ENCODE measurements around the gene P3R3URF. TPM values are rescaled to one million over a fixed set of nuclear protein-coding genes. Genes with fewer than 3 reads are reported as not detected.

P3R3URF gene
- total and polyA plus RNA-seq, 9 of the 15 experiments (the other 6 are each of a cell fraction or from before 2014, with no cell fraction given) = not detected

GRCh38 chr1:46204406-46204742 lies 28.1 kb upstream of the P3R3URF start:
- intact Hi-C loops (cut with micrococcal nuclease) (no loop called here), in situ Hi-C loops (cut with MboI) (no loop called here)
- Histone ChIP-seq H3K27ac (ENCODE audit: extremely low read depth, low read depth, low read length) (no peak overlapping the region), H4K20me1 (replicated peaks; ENCODE audit: control insufficient read depth, insufficient read depth, low read length) (no peaks in the 10 kb centered on the region), H2AFZ (ENCODE audit: low read depth, low read length) (no peak overlapping the region), H3K36me3 (ENCODE audit: control insufficient read depth, insufficient read depth, low read length) (no peaks in the 10 kb centered on the region), H3K9me3 (replicated peaks; ENCODE audit: control insufficient read depth, insufficient read depth, low read depth, low read length) (no peaks in the 10 kb centered on the region), H3K4me2 (ENCODE audit: insufficient read depth, low read length) (no peak overlapping the region), H3K79me2 (ENCODE audit: control insufficient read depth, insufficient read depth, low read length) (no peaks in the 10 kb centered on the region), H3K9me1 (ENCODE audit: control insufficient read depth, insufficient read depth, low read length) (no peaks in the 10 kb centered on the region), H3K9ac (ENCODE audit: insufficient read depth in 1 of 2, low read depth in 2 of 2, low read length in 2 of 2) (peak overlapping the region in 1 of 2 experiments; percentile 36; a peak in 1 of 4 replicates), H3K27me3 (ENCODE audit: control insufficient read depth in 2 of 2, insufficient read depth in 2 of 2, low read length in 2 of 2) (no peaks in the 10 kb centered on the region), H3K4me3 (no peak overlapping the region), H3K4me1 (replicated peaks in 1 of 2; ENCODE audit: control insufficient read depth in 2 of 2, insufficient read depth in 2 of 2, low read length in 2 of 2) (peaks cover 12 to 25% of the 10 kb centered on the region in 2 experiments)
- DNase-seq (ENCODE audit: extremely low read depth in 1 of 4, low spot score in 3 of 4) = no peak
- CTCF ChIA-PET (ENCODE audit: low intra/inter-chr PET ratio) = no interaction called here
- BruUV-seq (replicated peaks) = no TSS peak
- TF ChIP-seq ZNF699 (CRISPR knock-in tag; IDR thresholded peaks at IDR 0.05; ENCODE audit: insufficient replicate concordance) (no peak), HES1 (IDR thresholded peaks at IDR 0.05; ENCODE audit: low read depth) (no peak), SMAD4 (CRISPR knock-in tag; conservative IDR thresholded peaks at IDR 0.05) (no peak), FUS (optimal IDR thresholded peaks at IDR 0.05; ENCODE audit: low read depth, low read length) (no peak), POLR2H (tag; IDR thresholded peaks at IDR 0.05; ENCODE audit: low read depth) (no peak), CCNT2 (IDR thresholded peaks at IDR 0.05; ENCODE audit: borderline replicate concordance, extremely low read depth, insufficient read length, low read depth, low read length) (no peak), TOE1 (IDR thresholded peaks at IDR 0.05; ENCODE audit: borderline replicate concordance) (no peak), TOE1 (CRISPR knock-in tag; IDR thresholded peaks at IDR 0.05; ENCODE audit: borderline replicate concordance, low read depth) (no peak), ZNF561 (CRISPR knock-in tag; conservative IDR thresholded peaks at IDR 0.05) (no peak), ZNF316 (IDR thresholded peaks at IDR 0.05) (no peak), PML (IDR thresholded peaks at IDR 0.05; ENCODE audit: low read length) (no peak), RFX1 (IDR thresholded peaks at IDR 0.05) (no peak), ZBTB17 (CRISPR knock-in tag; IDR thresholded peaks at IDR 0.05) (no peak), CBX2 (IDR thresholded peaks at IDR 0.05; ENCODE audit: insufficient read depth, low read length, poor library complexity, severe bottlenecking) (no peak), L3MBTL2 (IDR thresholded peaks at IDR 0.05) (no peak), NBN (IDR thresholded peaks at IDR 0.05; ENCODE audit: low read depth) (no peak), AFF4 (CRISPR knock-in tag; IDR thresholded peaks at IDR 0.05) (no peak), SIX5 (IDR thresholded peaks at IDR 0.05; ENCODE audit: borderline replicate concordance in 1 of 2, insufficient read depth in 1 of 2, low read depth in 1 of 2, low read length in 2 of 2) (no peak), SIRT6 (IDR thresholded peaks at IDR 0.05; ENCODE audit: low read depth, low read length) (no peak)
- POLR2A ChIA-PET = interaction anchor here (0.6 to 1.1 kb wide), 4 partner anchors 14 to 233 kb away, joined by 3 to 5 read pairs (median 3); no protein-coding TSS in a partner anchor
- no peak for FAIRE-seq
- no peak for ATAC-seq
- WGBS (ENCODE audit: insufficient coverage, low coverage, missing lambda C conversion rate) = 76% methylated on average over 5 of the region's 5 CpGs
